Sigmoid colon (tissue), 7 donors: ENCODE measurements around the gene CNOT6. TPM values are rescaled to one million over a fixed set of nuclear protein-coding genes. Genes with fewer than 3 reads are reported as not detected.

ENCODE experiments used
- DNase-seq: peaks from one replicate; pipeline ENCODE4 v3.0.0-alpha.2; 2019
- H3K27ac ChIP-seq, 4 donors: fragments of 200-600 bp; sonication (generic); one replicate each; pipeline ENCODE4 v1.5.1; 2016 to 2019; ENCODE audit warnings: mild to moderate bottlenecking in 1 of 4
- H3K27me3 ChIP-seq, 3 donors: fragments of 200-600 bp; sonication (generic); one replicate each; pipeline ENCODE4 v1.5.1; 2019; ENCODE audit warnings: mild to moderate bottlenecking in 1 of 3
- H3K36me3 ChIP-seq, 4 donors: fragments of 200-600 bp; sonication (generic); one replicate each; pipeline ENCODE4 v1.5.1; 2016 to 2019
- H3K4me1 ChIP-seq, 4 donors: fragments of 200-600 bp; sonication (generic); one replicate each; pipeline ENCODE4 v1.5.1; 2017 to 2019
- H3K4me3 ChIP-seq, 4 donors: fragments of 200-600 bp; sonication (generic); one replicate each; pipeline ENCODE4 v1.5.1; 2017 to 2019; ENCODE audit warnings: mild to moderate bottlenecking in 2 of 4, moderate library complexity in 1 of 4
- H3K9me3 ChIP-seq, 4 donors: fragments of 200-600 bp in 3 of 4; sonication (generic) in 3 of 4; one replicate each; pipeline versions ENCODE4 v1.5.1 to v1.6.1; 2013 to 2019
- CTCF ChIP-seq, 4 experiments: fragments of 450-650 bp in 3 of 4; fragments of 200-600 bp in 1 of 4; IDR thresholded peaks; one replicate each; pipeline ENCODE4 v1.5.1; 2016 to 2019; ENCODE audit warnings: antibody characterized with exemption in 4 of 4, mild to moderate bottlenecking in 3 of 4, moderate library complexity in 2 of 4
- EP300 ChIP-seq, 4 donors: sonication (generic); formaldehyde crosslinking; IDR thresholded peaks; one replicate each; pipeline ENCODE4 v1.6.1; 2017; ENCODE audit warnings: antibody characterized with exemption in 4 of 4
- POLR2A ChIP-seq, 2 donors: fragments of 450-650 bp; IDR thresholded peaks; one replicate each; pipeline ENCODE4 v1.6.1; 2016; ENCODE audit warnings: antibody characterized with exemption in 2 of 2, mild to moderate bottlenecking in 2 of 2, moderate library complexity in 2 of 2
- POLR2AphosphoS5 ChIP-seq, 4 donors: sonication (generic); formaldehyde crosslinking; IDR thresholded peaks; one replicate each; pipeline ENCODE4 v1.6.1; 2017; ENCODE audit warnings: antibody characterized with exemption in 4 of 4
- WGBS, 2 donors: extraction: QIAGEN DNeasy Blood & Tissue Kit; methylation state at CpG; one replicate each; pipeline ENCODE4 v1.1.7; 2013; 5-methylcytosine and 5-hydroxymethylcytosine counted together
- intact Hi-C: fragments of 100-400 bp; cut with DNase I; formaldehyde crosslinking; loops from one replicate; pipeline ENCODE4 v1.15.1; 2023
- polyA plus RNA-seq, 3 donors: library from polyadenylated mRNA; stranded (reverse); fragments of 200-250 nt; gene quantifications; one replicate each; pipeline ENCODE4 v1.2.3, GENCODE V29; 2013
- total RNA-seq, 4 donors: library from RNA; depleted of rRNA; stranded (reverse); fragments of >200 nt; gene quantifications; one replicate each; pipeline ENCODE4 v1.1.0, GENCODE V29; 2016
- donor health status: healthy with polysubstance abuse.
- donor health status: Bipolar disorder and iron deficiency.
- donor health status: healthy.

Gene CNOT6
- total and polyA plus RNA-seq, 7 donors: 7.2 to 21.8 (median 16.0) TPM

DNA sequence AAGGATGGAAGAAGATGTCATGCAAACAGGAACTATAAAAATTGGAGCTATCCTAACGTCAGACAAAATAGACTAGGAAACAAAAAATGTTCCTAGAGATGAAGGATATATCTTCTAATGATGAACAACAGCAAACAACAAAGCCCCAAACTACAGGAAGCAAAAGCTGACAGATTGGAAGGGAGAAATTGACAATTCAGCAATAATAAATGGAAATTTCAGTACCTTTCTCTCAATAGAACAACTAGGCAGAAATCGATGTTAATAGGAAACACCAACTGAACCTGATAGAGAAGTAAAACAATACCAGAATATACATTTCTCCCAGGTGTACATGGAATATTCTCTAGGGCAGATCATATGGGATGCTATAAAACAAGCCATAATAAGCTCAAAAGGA, 89.6 kb downstream of the CNOT6 start:
- Histone ChIP-seq H3K4me1 (no peaks in the 10 kb centered on the region), H3K36me3 (no peaks in the 10 kb centered on the region), H3K9me3 (no peaks in the 10 kb centered on the region), H3K27me3 (peaks cover 0 to 3% (median 0%) of the 10 kb centered on the region in 3 donors), H3K27ac (no peak overlapping the region), H3K4me3 (no peak overlapping the region)
- no peak for DNase-seq
- TF ChIP-seq POLR2A (IDR thresholded peaks at IDR 0.05) (no peak), EP300 (IDR thresholded peaks at IDR 0.05) (no peak), POLR2AphosphoS5 (IDR thresholded peaks at IDR 0.05) (no peak)
- intact Hi-C loops: no loop called here
- WGBS, 2 donors: 49 to 75% methylated on average over 2 of the region's 2 CpGs

GRCh38 chr5:180586204-180586603, 92.0 kb downstream of the CNOT6 start:
- H3K9me3 ChIP-seq: no peaks in the 10 kb centered on the region
- H3K4me3 ChIP-seq: no peak overlapping the region
- H3K27ac ChIP-seq: no peak overlapping the region
- intact Hi-C loops: no loop called here
- whole genome bisulfite sequencing, 2 donors: 84 to 92% methylated on average over 3 of the region's 3 CpGs
- peaks cover 12 to 28% (median 13%) of the 10 kb centered on the region in 3 donors for H3K27me3 ChIP-seq
- H3K4me1 ChIP-seq: peaks cover 0 to 13% (median 5%) of the 10 kb centered on the region in 4 donors
- no peak for DNase-seq
- TF ChIP-seq CTCF (IDR thresholded peaks at IDR 0.05): no peak
- no peak for TF ChIP-seq POLR2A (IDR thresholded peaks at IDR 0.05)
- TF ChIP-seq EP300 (IDR thresholded peaks at IDR 0.05): no peak
- TF ChIP-seq POLR2AphosphoS5 (IDR thresholded peaks at IDR 0.05): no peak
- H3K36me3 ChIP-seq: no peaks in the 10 kb centered on the region

GRCh38 chr5:180586870-180587269, 92.7 kb downstream of the CNOT6 start:
- TF ChIP-seq EP300 (IDR thresholded peaks at IDR 0.05) (no peak), CTCF (IDR thresholded peaks at IDR 0.05) (no peak), POLR2A (IDR thresholded peaks at IDR 0.05) (no peak), POLR2AphosphoS5 (IDR thresholded peaks at IDR 0.05) (no peak)
- H3K4me3 ChIP-seq: no peak overlapping the region
- no peak for DNase-seq
- peaks cover 15 to 35% (median 20%) of the 10 kb centered on the region in 3 donors for H3K27me3 ChIP-seq
- H3K27ac ChIP-seq: no peak overlapping the region
- H3K9me3 ChIP-seq: no peaks in the 10 kb centered on the region
- intact Hi-C loops: no loop called here
- H3K36me3 ChIP-seq: no peaks in the 10 kb centered on the region
- WGBS, 2 donors: 83 to 93% methylated on average over 10 of the region's 10 CpGs
- H3K4me1 ChIP-seq: peaks cover 0 to 19% (median 8%) of the 10 kb centered on the region in 4 donors

GRCh38 chr5:180589771-180590542, 95.8 kb downstream of the CNOT6 start:
- peaks cover 15 to 54% (median 34%) of the 10 kb centered on the region in 3 donors for H3K27me3 ChIP-seq
- no peak for TF ChIP-seq POLR2AphosphoS5 (IDR thresholded peaks at IDR 0.05)
- no peak for TF ChIP-seq CTCF (IDR thresholded peaks at IDR 0.05)
- no peak for TF ChIP-seq EP300 (IDR thresholded peaks at IDR 0.05)
- no peak for TF ChIP-seq POLR2A (IDR thresholded peaks at IDR 0.05)
- H3K4me3 ChIP-seq: peak overlapping the region in 1 of 4 donors; percentile 18
- no peaks in the 10 kb centered on the region for H3K9me3 ChIP-seq
- no peak for DNase-seq
- no peaks in the 10 kb centered on the region for H3K36me3 ChIP-seq
- peaks cover 0 to 19% (median 8%) of the 10 kb centered on the region in 4 donors for H3K4me1 ChIP-seq
- no peak overlapping the region for H3K27ac ChIP-seq
- WGBS, 2 donors: 3 to 7% methylated on average over 44 of the region's 44 CpGs
- intact Hi-C loops: no loop called here

GRCh38 chr5:180590543-180591310, 96.5 kb downstream of the CNOT6 start:
- H3K27me3 ChIP-seq: peaks cover 15 to 54% (median 34%) of the 10 kb centered on the region in 3 donors
- peak overlapping the region in 2 of 4 donors; percentile 18 to 21 for H3K4me3 ChIP-seq
- WGBS, 2 donors: 3 to 5% methylated on average over 63 of the region's 63 CpGs
- no peaks in the 10 kb centered on the region for H3K9me3 ChIP-seq
- DNase-seq: peak; percentile 44
- no peak for TF ChIP-seq CTCF (IDR thresholded peaks at IDR 0.05)
- no peaks in the 10 kb centered on the region for H3K36me3 ChIP-seq
- H3K27ac ChIP-seq: no peak overlapping the region
- H3K4me1 ChIP-seq: peaks cover 0 to 19% (median 8%) of the 10 kb centered on the region in 4 donors
- intact Hi-C loops: no loop called here
